IPS DF 4.7 (cell line): ENCODE measurements around the gene HNRNPC.
"Not testable (repeated sequence)": the region's sequence is repeated elsewhere in the genome, so short reads cannot be mapped to it uniquely, and the experiment has no call there.

Source experiments
- DNase-seq: peaks from one replicate; pipeline ENCODE4 v3.0.0-alpha.2; 2013; ENCODE audit warnings: low spot score; ENCODE audit errors: extremely low read depth

Gene HNRNPC

GRCh38 chr14:21269252-21270046, at the start of gene HNRNPC:
Gene HNRNPC, minus strand, starts transcription at chr14:21269442. Its CDS starts 35,249 bp downstream, at chr14:21234193.
- peak; percentile 100 for DNase-seq

GRCh38 chr14:21317398-21317797, 48.2 kb upstream of the HNRNPC start:
- no peak for DNase-seq

- no peak for DNase-seq
Observed at GRCh38 chr14:21313512-21313911, 44.3 kb upstream of the HNRNPC start.

- no peak for DNase-seq
Observed at GRCh38 chr14:21311614-21312013, 42.4 kb upstream of the HNRNPC start.

DNA sequence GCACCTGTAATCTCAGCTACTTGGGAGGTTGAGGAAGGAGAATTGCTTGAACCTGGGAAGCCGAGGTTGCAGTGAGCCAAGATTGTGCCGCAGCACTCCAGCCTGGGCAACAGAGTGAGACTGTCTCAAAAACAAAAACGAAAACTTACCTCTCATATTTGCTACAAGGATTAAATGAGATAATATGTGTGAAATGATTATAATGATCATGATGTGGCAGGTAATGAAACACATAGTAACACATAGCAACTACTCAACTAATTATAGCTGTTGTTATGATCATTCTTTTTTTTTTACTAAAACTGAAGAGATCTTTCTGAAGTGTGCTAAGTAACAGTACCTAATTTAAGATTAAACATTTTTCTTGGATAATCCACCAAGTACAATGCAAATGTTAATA, 40.7 kb upstream of the HNRNPC start:
- no peak for DNase-seq

- no peak for DNase-seq
Observed at GRCh38 chr14:21309238-21309636, 40.0 kb upstream of the HNRNPC start.

GRCh38 chr14:21308479-21309237, 39.4 kb upstream of the HNRNPC start:
- peak; percentile 95 for DNase-seq

GRCh38 chr14:21308132-21308478, 38.9 kb upstream of the HNRNPC start:
- no peak for DNase-seq

- no peak for DNase-seq
Observed at GRCh38 chr14:21307637-21308036, 38.4 kb upstream of the HNRNPC start.

- not testable (repeated sequence) for DNase-seq
Observed at GRCh38 chr14:21302836-21303140, 33.5 kb upstream of the HNRNPC start.

- no peak for DNase-seq
Observed at GRCh38 chr14:21302013-21302835, 33.0 kb upstream of the HNRNPC start.

DNA sequence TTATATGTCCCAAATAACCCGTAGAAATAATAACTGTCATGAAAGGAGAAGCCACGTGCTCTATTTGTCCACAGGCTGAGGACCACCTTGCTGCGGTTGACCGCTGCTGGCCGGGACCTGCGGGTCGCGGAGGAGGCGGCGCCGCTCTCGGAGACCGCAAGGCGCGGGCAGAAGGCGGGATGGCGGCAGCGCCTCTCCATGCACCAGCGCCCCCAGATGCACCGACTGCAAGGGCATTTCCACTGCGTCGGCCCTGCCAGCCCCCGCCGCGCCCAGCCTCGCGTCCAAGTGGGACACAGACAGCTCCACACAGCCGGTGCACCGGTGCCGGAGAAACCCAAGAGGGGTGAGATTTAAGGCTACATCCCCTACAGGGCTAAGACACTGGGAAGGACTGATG, 31.6 kb upstream of the HNRNPC start:
- DNase-seq: no peak

GRCh38 chr14:21299562-21300130, 30.4 kb upstream of the HNRNPC start:
- no peak for DNase-seq

DNA sequence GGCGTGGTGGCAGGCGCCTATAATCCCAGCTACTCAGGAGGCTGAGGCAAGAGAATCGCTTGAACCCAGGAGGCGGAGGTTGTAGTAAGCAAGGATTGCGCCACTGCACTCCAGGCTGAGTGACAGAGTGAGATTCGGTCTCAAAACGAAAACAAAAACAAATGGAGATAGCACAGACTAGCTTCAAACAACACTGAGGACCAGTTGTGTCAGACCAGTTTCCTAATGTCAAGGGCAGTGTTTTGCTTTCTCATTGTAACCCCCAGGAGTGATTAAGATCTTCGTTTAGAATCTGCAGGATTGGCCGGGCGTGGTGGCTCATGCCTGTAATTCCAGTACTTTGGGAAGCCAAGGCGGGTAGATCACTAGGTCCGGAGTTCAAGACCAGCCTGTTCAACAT, 29.1 kb upstream of the HNRNPC start:
- DNase-seq: no peak

GRCh38 chr14:21294026-21294425, 24.8 kb upstream of the HNRNPC start:
- DNase-seq: not testable (repeated sequence)

DNA sequence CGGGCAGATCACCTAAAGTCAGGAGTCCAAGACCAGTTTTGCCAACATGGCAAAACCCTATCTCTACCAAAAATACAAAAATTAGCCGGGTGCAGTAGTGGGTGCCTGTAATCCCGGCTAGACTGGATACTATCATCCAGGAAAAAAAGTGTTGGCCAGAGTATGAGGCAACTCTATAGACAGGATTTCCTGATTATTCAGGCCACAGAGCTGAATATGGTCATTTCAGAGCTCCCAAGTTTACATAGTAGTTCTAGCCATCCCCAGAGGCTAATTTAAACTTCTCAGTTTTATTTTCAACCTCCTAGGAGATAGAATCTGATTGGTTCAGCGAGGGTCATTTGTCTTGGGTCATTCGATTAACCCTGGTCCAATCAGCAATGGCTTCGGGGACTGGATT, 17.9 kb upstream of the HNRNPC start:
- no peak for DNase-seq

- DNase-seq: not testable (repeated sequence)
Observed at GRCh38 chr14:21286516-21286915, 17.3 kb upstream of the HNRNPC start.

DNA sequence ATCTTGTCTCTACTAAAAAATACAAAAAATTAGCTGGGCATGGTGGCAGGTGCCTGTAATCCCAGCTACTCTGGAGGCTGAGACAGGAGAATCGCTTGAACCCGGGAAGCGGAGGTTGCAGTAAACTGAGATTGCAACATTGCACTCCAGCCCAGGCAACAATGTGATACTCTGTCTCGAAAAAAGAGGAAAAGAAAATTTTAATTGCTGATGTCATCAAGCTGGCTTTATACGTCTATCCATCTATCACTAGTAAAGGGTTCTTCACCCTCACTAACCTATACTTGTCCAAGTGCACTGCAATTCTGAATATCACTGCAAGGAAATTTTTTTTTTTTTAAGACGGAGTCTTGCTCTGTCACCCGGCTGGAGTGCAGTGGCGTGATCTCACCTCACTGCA, 12.7 kb upstream of the HNRNPC start:
- not testable (repeated sequence) for DNase-seq

GRCh38 chr14:21279783-21280182, 10.5 kb upstream of the HNRNPC start, which contains the start of gene RPGRIP1:
Gene RPGRIP1, plus strand, starts transcription at chr14:21280083. Its CDS starts 7,894 bp downstream, at chr14:21287977.
- no peak for DNase-seq

GRCh38 chr14:21278632-21279031, 9.4 kb upstream of the HNRNPC start:
- no peak for DNase-seq

GRCh38 chr14:21275261-21275858, 6.1 kb upstream of the HNRNPC start:
- DNase-seq: no peak
